GM18909 (cell line): ENCODE measurements around the gene ABL1.

Source experiments
- ATAC-seq: cut with Tn5 transposase; IDR thresholded peaks from one replicate; pipeline ENCODE4 v1.9.1; 2021; ENCODE audit warnings: mild to moderate bottlenecking; ENCODE audit not compliant: unreplicated experiment, poor library complexity

ABL1 gene

GRCh38 chr9:130927995-130928900 lies 93.2 kb downstream of the ABL1 start:
- ATAC-seq = peak; percentile 38

DNA sequence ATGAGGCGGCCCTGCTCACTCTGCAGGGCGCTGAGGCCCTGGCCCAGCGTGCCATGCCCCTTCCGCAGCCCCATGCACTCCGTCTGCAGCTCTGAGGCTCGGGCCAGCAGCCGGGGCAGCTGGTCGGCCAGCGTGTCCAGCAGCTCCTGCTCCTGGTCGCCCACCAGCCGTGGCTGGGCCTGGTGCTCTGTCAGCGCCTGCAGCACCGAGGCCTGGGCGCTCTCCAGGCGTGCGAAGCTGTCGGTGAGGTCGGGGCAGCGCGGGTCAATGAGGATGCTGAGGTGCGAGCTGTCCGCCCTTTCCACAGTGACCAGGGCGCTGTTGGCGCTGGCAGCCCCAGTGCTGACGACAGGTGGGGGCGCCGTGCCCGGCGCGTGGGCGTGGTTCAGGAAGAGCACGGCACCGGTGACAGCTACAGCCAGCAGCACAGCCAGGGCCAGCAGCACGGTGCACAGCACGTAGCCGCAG lies 94.6 kb downstream of the ABL1 start:
- no peak for ATAC-seq

DNA sequence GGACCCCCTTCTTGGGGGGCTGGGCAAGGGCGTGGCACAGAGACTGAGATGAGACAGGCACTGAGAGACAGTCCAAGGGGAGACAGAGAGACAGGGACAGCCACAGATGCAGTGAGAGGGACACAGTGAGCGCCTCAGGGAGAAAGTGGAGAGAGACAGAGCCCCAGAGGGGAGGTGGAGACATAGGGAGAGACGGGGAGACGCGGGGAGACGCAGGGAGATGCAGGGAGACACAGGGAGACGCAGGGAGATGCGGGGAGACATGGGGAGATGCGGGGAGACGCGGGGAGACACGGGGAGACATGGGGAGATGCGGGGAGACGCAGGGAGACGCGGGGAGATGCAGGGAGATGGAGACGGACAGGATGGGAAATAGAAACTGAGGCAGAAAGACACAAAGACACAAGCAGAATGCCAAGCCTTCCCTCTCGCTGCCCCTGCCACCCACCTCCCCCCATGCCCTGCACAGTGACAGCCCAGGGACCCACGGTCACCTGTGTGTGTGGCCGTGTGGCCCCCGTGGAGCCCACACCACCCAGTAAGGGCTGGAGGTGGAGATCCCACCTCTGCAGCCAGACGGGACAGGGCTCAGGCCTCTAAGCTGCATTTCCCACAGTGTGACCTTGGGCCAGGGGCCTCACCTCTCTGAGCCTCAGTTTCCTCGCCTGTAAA lies 95.2 kb downstream of the ABL1 start:
- ATAC-seq = no peak

DNA sequence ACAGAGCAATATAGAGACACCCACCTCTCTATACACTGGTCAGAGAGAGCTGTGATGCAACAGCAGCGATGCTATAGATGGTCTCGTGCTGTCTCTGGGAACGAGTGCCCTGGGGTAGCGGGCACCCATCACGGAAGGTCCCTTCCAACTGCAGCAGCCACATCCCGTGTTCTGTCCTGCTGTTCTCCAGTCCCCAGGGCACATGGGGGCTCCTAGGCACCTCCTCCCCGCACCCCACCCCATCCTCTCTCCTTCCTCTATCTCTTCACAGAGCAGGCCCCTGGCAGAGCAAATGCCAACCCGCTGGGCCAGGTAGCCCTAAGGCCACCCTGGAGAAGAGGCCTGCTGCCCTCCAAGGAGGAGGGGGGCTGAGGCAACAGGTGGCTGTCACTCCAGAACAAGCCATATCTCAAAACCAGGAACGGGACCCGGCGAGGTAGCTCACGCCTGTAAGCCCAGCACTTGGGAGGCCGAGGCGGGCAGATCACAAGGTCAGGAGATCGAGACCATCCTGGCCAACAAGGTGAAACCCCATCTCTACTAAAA lies 95.8 kb downstream of the ABL1 start:
- ATAC-seq = no peak

DNA sequence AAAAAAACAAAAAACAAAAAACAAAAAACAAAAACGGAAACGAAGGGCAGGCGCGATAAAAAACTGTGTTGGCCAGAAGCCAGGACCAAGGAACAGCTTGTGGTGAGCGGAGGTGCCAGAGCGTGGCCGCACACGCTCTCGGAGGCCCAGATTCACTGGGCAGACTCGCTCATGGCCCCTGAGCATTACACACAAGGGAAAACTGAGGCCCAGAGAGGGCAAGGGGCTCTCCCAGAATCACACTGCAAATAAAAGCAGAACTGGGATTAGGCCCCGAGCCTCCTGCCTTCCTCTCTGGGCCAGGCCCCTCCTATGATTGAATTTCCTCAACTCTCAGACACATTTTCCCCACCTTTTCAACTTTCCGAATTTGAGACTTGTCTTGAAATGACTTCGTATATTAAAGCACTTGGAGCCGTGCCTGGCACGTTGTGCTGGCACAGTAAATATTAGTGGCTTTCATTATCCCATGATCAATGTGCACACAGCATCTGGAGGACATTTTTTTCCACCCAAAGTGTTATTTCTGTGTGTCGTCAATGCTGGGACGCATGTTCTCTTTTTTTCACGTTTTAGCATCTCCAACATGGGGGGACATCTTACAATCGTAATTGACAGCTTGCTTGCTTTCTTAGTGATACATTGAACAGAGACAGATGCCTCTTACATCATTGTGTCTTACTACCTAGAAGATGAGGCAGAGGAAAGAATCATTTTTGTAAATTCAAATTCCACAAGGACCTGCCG lies 96.6 kb downstream of the ABL1 start:
- ATAC-seq = peak; percentile 53

- ATAC-seq = no peak
Measured at GRCh38 chr9:130932255-130933079, 97.4 kb downstream of the ABL1 start.

DNA sequence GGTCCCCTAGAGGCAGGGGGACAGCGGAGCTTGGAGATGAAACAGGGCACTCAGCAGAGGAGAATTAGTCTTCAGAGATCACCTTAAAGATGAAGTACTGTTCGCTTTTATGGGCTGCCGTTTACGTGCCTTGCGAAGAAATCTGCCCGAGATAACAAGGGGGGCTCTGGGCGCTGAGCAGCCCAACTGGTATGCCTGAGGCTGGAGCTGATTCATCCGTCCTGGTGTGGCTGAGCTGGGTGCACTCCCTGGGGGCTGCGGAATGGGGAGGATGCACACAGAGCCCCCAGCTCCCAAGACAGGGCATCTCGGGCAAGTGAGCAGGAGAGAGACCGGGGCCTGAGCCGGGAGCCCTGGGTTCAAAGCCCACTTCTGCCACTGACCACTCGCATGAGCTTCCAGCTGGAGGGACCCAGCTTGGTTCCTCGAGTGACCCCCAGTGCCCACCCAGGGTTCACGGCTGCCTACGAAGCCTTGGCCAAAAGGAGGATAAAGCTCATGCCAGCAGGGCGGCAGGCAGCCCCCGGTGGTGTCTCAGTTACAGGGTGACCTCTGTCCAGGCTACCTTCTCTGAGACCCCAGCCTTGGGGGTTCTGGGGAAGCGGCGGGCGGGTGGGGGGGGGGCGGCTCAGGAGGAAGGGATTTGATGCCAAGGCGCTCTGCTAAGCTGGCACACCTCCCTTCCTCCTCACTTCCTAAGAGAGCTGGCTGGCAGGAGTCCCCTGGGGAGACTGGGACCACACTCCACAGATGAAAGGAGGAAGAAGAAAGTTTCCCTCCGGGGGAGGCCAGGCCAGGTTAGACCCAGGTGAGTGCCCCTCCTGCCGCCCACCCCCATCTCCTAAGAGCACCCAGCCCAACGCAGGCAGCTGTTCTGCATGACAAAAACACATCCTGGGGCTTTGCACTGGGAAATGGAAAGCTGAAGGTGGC lies 98.3 kb downstream of the ABL1 start:
- ATAC-seq = no peak

- no peak for ATAC-seq
Measured at GRCh38 chr9:130934246-130934645, 99.2 kb downstream of the ABL1 start.

DNA sequence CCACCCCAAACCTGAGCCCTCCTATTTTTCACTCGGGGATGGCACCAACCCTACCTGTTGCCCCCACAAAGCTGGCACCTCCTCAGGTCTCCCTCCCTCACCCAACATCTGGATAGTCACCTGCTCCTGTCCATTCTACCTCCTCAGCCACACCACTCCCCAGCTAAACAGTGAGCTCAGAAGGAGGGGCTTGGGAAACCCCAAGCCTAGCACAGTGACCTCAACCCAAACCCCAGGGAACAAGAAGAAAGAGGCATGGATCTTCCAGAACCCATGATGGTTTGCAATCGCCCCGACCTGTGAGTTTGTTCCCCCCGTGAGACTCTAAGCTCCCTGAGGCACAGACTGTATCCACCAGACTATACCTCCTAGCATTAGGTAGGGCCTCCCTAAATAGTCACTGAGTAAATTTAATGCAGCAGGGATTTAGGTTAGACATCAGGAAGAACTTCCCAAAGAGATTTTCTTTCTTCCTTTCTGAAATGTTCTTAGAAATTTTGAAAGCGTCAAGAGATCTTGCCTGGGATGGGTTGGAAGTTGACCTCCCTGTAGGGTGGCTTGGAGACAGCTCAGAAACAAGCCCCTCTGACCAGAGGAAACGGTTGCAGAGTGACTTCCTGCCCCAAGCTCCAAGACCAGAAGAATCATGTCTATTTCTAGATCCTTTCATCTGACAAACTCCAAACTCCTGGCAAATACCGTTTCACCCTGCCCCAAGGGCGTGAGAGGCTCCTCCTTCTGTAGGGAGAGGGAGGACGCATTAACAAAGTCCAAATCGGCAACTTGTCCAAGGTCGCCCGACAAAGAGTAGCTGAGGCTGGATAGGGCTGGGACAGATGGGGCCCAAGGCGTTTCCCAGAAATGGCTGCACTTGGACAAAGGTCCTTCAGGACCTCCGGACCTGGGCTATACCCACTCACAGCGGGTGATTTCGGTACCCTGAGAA lies 99.9 kb downstream of the ABL1 start:
- ATAC-seq = no peak

- ATAC-seq = no peak
Measured at GRCh38 chr9:130935648-130936271, 100.7 kb downstream of the ABL1 start.

DNA sequence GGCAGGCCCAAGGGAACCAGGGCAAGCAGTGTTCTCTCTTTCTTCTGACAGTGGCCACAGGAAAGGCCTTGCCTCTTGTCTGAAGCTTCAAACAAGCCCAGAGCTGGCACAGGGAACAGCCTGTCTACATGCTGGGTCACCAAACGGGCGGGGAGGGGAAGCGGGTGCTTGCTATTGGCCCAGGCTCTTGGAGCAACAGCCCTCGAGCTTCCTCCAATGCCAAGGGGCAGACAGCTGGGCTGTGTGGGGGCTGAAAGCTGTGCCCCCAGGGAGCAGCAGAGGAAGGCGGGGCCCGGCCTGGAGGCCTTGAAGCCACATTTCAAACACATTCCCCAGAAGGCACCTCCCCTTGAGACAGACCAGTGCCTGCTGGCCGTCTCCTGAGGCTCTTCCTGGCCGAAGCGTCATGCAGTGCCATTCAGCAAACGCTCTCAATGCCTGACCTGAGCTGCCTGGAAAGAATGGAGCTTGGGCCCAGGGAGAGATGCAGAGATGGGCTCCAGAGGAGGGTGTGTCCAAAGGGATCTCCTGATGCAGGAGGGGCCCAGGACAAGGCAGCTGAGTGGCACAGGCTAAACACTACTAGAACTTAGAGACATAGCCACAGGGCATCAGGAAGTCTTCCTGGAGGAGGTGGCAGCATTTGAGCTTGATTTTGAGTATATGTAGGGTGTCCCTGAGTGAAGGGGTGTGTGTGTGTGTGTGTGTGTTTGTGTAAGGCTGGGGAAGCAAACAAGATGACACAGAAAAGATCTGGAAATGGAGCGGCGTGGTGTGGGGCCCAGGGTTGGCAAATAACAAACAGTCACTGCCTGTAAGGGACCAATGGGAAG lies 101.4 kb downstream of the ABL1 start:
- ATAC-seq = no peak
